Middle frontal gyrus (tissue), 1 donor: ENCODE data around the gene STX8.
"Not testable (repeated sequence)": the region's sequence is repeated elsewhere in the genome, so short reads cannot be mapped to it uniquely, and the experiment has no call there.

Experiments used
- DNase-seq: peaks from one replicate; pipeline ENCODE4 v3.0.0-alpha.2; 2015; ENCODE audit warnings: low spot score; ENCODE audit errors: extremely low spot score

Gene STX8

GRCh38 chr17:9350080-9350479 is 225.5 kb downstream of the STX8 start:
- no peak for DNase-seq

GRCh38 chr17:9346296-9346926 is 229.2 kb downstream of the STX8 start:
- no peak for DNase-seq

- DNase-seq, result no peak
These were observed 232.1 kb downstream of the STX8 start for GRCh38 chr17:9343516-9343915.

GRCh38 chr17:9342225-9342624 is 233.4 kb downstream of the STX8 start:
- no peak for DNase-seq

- no peak for DNase-seq
These were observed 235.7 kb downstream of the STX8 start for GRCh38 chr17:9339958-9340357.

- DNase-seq, result not testable (repeated sequence)
These were observed 236.1 kb downstream of the STX8 start for GRCh38 chr17:9339482-9339881.

GRCh38 chr17:9336817-9337216 is 238.8 kb downstream of the STX8 start:
- no peak for DNase-seq

GRCh38 chr17:9334536-9335446 is 240.8 kb downstream of the STX8 start:
- no peak for DNase-seq

GRCh38 chr17:9332132-9332494 is 243.5 kb downstream of the STX8 start:
- no peak for DNase-seq

GRCh38 chr17:9331279-9332131 is 244.1 kb downstream of the STX8 start:
- DNase-seq, result no peak

GRCh38 chr17:9330611-9331271 is 244.9 kb downstream of the STX8 start:
- DNase-seq, result no peak

- no peak for DNase-seq
These were observed 245.5 kb downstream of the STX8 start for GRCh38 chr17:9330141-9330540.

GRCh38 chr17:9329251-9329921 is 246.2 kb downstream of the STX8 start:
- no peak for DNase-seq

GRCh38 chr17:9324864-9325263 is 250.8 kb downstream of the STX8 start:
- no peak for DNase-seq

GRCh38 chr17:9322326-9322725 is 253.3 kb downstream of the STX8 start:
- DNase-seq, result no peak

GRCh38 chr17:9321890-9322289 is 253.7 kb downstream of the STX8 start:
- no peak for DNase-seq

- no peak for DNase-seq
These were observed 260.3 kb downstream of the STX8 start for GRCh38 chr17:9315360-9315759.

- no peak for DNase-seq
These were observed 262.3 kb downstream of the STX8 start for GRCh38 chr17:9313346-9313745.

- DNase-seq, result no peak
These were observed 266.4 kb downstream of the STX8 start for GRCh38 chr17:9309216-9309615.

- no peak for DNase-seq
These were observed 267.6 kb downstream of the STX8 start for GRCh38 chr17:9308069-9308468.
